Stimulated activated CD8-positive, alpha-beta memory T cell treated with anti-CD3 and anti-CD28 coated beads, Interleukin-12 subunit alpha, Interleukin-12 subunit beta, amount 100 ng/mL, for 1 hour (primary cell): Measurements from ENCODE around the gene OR13G1.
"Not testable (repeated sequence)": the region's sequence is repeated elsewhere in the genome, so short reads cannot be mapped to it uniquely, and the experiment has no call there.

Source experiments
- DNase-seq: peaks from one replicate; pipeline ENCODE4 v3.0.0-alpha.2; 2020; ENCODE audit warnings: low read depth

The OR13G1 gene

GRCh38 chr1:247679639-247680038 is at the start of gene OR13G1:
OR13G1 (minus strand) TSS chr1:247679739; CDS start chr1:247673041, 6,698 bp downstream.
- no peak for DNase-seq

GRCh38 chr1:247721222-247721621 is 41.7 kb upstream of the OR13G1 start:
- no peak for DNase-seq

GRCh38 chr1:247716546-247716945 is 37.0 kb upstream of the OR13G1 start, which contains the start of gene OR6F1:
OR6F1 (minus strand) TSS chr1:247716646; CDS start chr1:247712755, 3,891 bp downstream.
- no peak for DNase-seq

- DNase-seq, result no peak
Observed at GRCh38 chr1:247713753-247714152, 34.2 kb upstream of the OR13G1 start.

GRCh38 chr1:247710681-247711080 is 31.1 kb upstream of the OR13G1 start:
- not testable (repeated sequence) for DNase-seq

GRCh38 chr1:247701338-247701737 is 21.8 kb upstream of the OR13G1 start:
- no peak for DNase-seq

- DNase-seq, result no peak
Observed at GRCh38 chr1:247681288-247681897, 1.9 kb upstream of the OR13G1 start.

GRCh38 chr1:247680171-247680570 is 632 bp upstream of the OR13G1 start:
- DNase-seq, result no peak

GRCh38 chr1:247669225-247669624 is 10.3 kb downstream of the OR13G1 start:
- DNase-seq, result no peak

GRCh38 chr1:247656221-247656875 is 23.2 kb downstream of the OR13G1 start:
- no peak for DNase-seq

GRCh38 chr1:247653040-247653439 is 26.5 kb downstream of the OR13G1 start:
- no peak for DNase-seq

- no peak for DNase-seq
Observed at GRCh38 chr1:247647864-247648263, 31.7 kb downstream of the OR13G1 start.

- DNase-seq, result no peak
Observed at GRCh38 chr1:247646867-247647266, 32.7 kb downstream of the OR13G1 start.

GRCh38 chr1:247642742-247643141 is 36.8 kb downstream of the OR13G1 start:
- no peak for DNase-seq

- no peak for DNase-seq
Observed at GRCh38 chr1:247639381-247639981, 40.1 kb downstream of the OR13G1 start.

GRCh38 chr1:247638781-247639180 is 40.8 kb downstream of the OR13G1 start:
- DNase-seq, result no peak

- no peak for DNase-seq
Observed at GRCh38 chr1:247638011-247638410, 41.5 kb downstream of the OR13G1 start.

- DNase-seq, result no peak
Observed at GRCh38 chr1:247627951-247628350, 51.6 kb downstream of the OR13G1 start.
